K562 (cell line): ENCODE measurements around the gene SCAP. TPM values are rescaled to one million over a fixed set of nuclear protein-coding genes. Genes with fewer than 3 reads are reported as not detected.
"Not testable (repeated sequence)": the region's sequence is repeated elsewhere in the genome, so short reads cannot be mapped to it uniquely, and the experiment has no call there.

Experiments used
- ARID1B ChIP-seq: fragments of 450-650 bp; IDR thresholded peaks from 2 replicates; pipeline ENCODE4 v1.6.1; 2016; ENCODE audit warnings: antibody characterized with exemption, mild to moderate bottlenecking, inconsistent platforms
- CBFA2T3 ChIP-seq: fragments of 450-650 bp; IDR thresholded peaks from 2 replicates; pipeline ENCODE4 v1.6.1; 2017
- CREM ChIP-seq: IDR thresholded peaks from 2 replicates; pipeline ENCODE4 v1.6.1; 2014; ENCODE audit warnings: antibody characterized with exemption, low read depth
- EP300 ChIP-seq: IDR thresholded peaks from 2 replicates; pipeline ENCODE4 v1.6.1; 2012; ENCODE audit warnings: low read length, improper control_type of control experiment
- GATAD2A ChIP-seq: fragments of 450-650 bp; IDR thresholded peaks from 2 replicates; pipeline ENCODE4 v1.6.1; 2017
- HDAC2 ChIP-seq: fragments of 450-650 bp; IDR thresholded peaks from 2 replicates; pipeline ENCODE4 v1.6.1; 2016; ENCODE audit warnings: mild to moderate bottlenecking
- LEF1 ChIP-seq: fragments of 450-650 bp; IDR thresholded peaks from 2 replicates; pipeline ENCODE4 v1.6.1; 2016; ENCODE audit warnings: mild to moderate bottlenecking
- MAFK ChIP-seq: IDR thresholded peaks from 2 replicates; pipeline ENCODE4 v1.6.1; 2011; ENCODE audit warnings: low read length, improper control_type of control experiment
- NFIC ChIP-seq: fragments of 450-650 bp; IDR thresholded peaks from 2 replicates; pipeline ENCODE4 v1.6.1; 2017; ENCODE audit warnings: mild to moderate bottlenecking, inconsistent platforms
- RNF2 ChIP-seq: sonication (generic); IDR thresholded peaks from 2 replicates; pipeline ENCODE4 v1.6.1; 2016
- SMAD4 ChIP-seq: fragments of 250-450 bp; sonication (Bioruptor Pico); conservative IDR thresholded peaks from 2 replicates; pipeline ENCODE4 v1.8.0; 2021; ENCODE audit warnings: inconsistent platforms, mild to moderate bottlenecking, moderate library complexity
- TCF7 ChIP-seq: sonication (generic); IDR thresholded peaks from 2 replicates; pipeline ENCODE4 v1.6.1; 2016; ENCODE audit warnings: antibody characterized with exemption, borderline replicate concordance
- TEAD4 ChIP-seq, 2 experiments: sonication (generic) in 1 of 2; formaldehyde crosslinking in 1 of 2; IDR thresholded peaks; 2 replicates each; pipeline versions ENCODE4 v1.6.1 to v1.8.0; 2012 to 2022; ENCODE audit warnings: borderline replicate concordance in 1 of 2, inconsistent platforms in 1 of 2, low read length in 1 of 2, mild to moderate bottlenecking in 1 of 2, missing genetic modification reagents in 1 of 2
- ZBTB7A ChIP-seq: IDR thresholded peaks from 2 replicates; pipeline ENCODE4 v1.6.1; 2011; ENCODE audit warnings: low read depth, mild to moderate bottlenecking, low read length, moderate library complexity, borderline replicate concordance; ENCODE audit not compliant: control insufficient read depth
- ZNF766 ChIP-seq: fragments of 200-800 bp; sonication (Bioruptor generic); conservative IDR thresholded peaks from 2 replicates; pipeline ENCODE4 v1.6.1; 2016; ENCODE audit warnings: missing genetic modification characterization, missing compliant biosample characterization
- polyA plus RNA-seq, 8 experiments: library from polyadenylated mRNA; depleted of rRNA in 4 of 8; stranded (reverse) in 5 of 8; unstranded in 3 of 8; fragments of >200 nt; fragmentation: Nextera tagmentation in 2 of 8; fragmentation: Illumina TruSeq in 1 of 8; extraction: Ambion mirVana in 2 of 8; extraction: Trizol in 1 of 8; gene quantifications; 2 replicates each; pipeline versions ENCODE4 v1.2.1 to v1.2.3, GENCODE V29; 2011 to 2014; ENCODE audit warnings: inconsistent platforms in 1 of 8, missing spikeins in 1 of 8
- total RNA-seq, 7 experiments: library from RNA; depleted of rRNA in 6 of 7; stranded (reverse); fragments of >200 nt in 6 of 7; fragmentation: Illumina TruSeq in 2 of 7; extraction: Trizol in 2 of 7; gene quantifications; 2 replicates each; pipeline versions ENCODE4 v1.2.1 to v1.2.3, GENCODE V29; 2011 to 2021; ENCODE audit warnings: low replicate concordance in 1 of 7

SCAP gene
- total and polyA plus RNA-seq, 9 of the 15 experiments (the other 6 are each of a cell fraction or from before 2014, with no cell fraction given) = 2.6 to 104 (median 37.8) TPM

DNA sequence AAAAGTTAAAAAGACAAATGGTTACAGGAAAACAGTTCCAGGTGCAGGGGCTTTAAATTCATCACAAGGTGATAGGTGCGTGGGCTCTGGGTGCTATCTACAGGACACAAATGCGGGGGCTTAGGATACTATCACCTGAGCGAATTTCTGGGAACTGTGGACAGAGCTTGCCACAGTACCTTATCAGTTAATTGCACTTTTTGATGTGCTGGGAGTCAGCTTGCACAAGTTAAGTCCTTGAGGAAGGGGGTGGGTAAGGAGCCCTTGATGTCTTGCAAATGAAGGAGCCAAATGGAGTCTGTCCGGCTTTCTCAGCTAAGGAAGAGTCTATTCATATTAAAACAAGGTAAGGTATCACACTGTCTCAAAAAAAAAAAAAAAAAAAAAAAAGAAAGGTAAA is 6.0 kb upstream of the SCAP start (continued):
- peak; percentile 93 for TF ChIP-seq GATAD2A
- TF ChIP-seq NFIC = peak; percentile 78
- TF ChIP-seq HDAC2 = 0 out of 2 replicates have a peak, but pooled peaks have one; percentile 26
- TF ChIP-seq LEF1 = peak; percentile 75
- TF ChIP-seq RNF2 = peak; percentile 74; the same call in 1 of the 2 replicates
- TF ChIP-seq CREM = peak; percentile 56; the same call in 1 of the 2 replicates
- TF ChIP-seq ZNF766 (CRISPR knock-in tag) = peak; percentile 75; the same call in 1 of the 2 replicates
- TF ChIP-seq ARID1B = peak; percentile 96
- TF ChIP-seq SMAD4 (CRISPR knock-in tag) = 0 out of 2 replicates have a peak, but pooled peaks have one; percentile 34
- TF ChIP-seq TEAD4 (IDR thresholded peaks at IDR 0.05; ENCODE audit: low read length) = peak; percentile 89
- not testable (repeated sequence) for TF ChIP-seq TEAD4 (CRISPR knock-in tag; IDR thresholded peaks at IDR 0.05; ENCODE audit: borderline replicate concordance)
- peak; percentile 86; the same call in 1 of the 2 replicates for TF ChIP-seq TCF7
- TF ChIP-seq MAFK = peak; percentile 12; the same call in 1 of the 2 replicates
- peak; percentile 96 for TF ChIP-seq CBFA2T3
- TF ChIP-seq EP300 = peak; percentile 92
- peak; percentile 46; the same call in 1 of the 2 replicates for TF ChIP-seq ZBTB7A
